HL-60 (cell line): ENCODE data around the gene CCDC85A.

Experiments
- DNase-seq, 2 experiments: peaks; one replicate each; pipeline ENCODE4 v3.0.0-alpha.2; 2010 to 2020; ENCODE audit warnings: low read depth in 1 of 2, low spot score in 1 of 2
- H3K27ac ChIP-seq: fragments of 250-450 bp; sonication (Bioruptor Pico); replicated peaks from 2 replicates; pipeline ENCODE4 v1.5.1; 2020; ENCODE audit warnings: mild to moderate bottlenecking, moderate library complexity
- H3K27me3 ChIP-seq: fragments of 250-450 bp; sonication (Bioruptor Pico); 2 replicates; pipeline ENCODE4 v1.5.1; 2021; ENCODE audit warnings: mild to moderate bottlenecking, moderate library complexity; ENCODE audit not compliant: insufficient read depth, poor library complexity, severe bottlenecking
- H3K4me3 ChIP-seq: replicated peaks from 2 replicates; pipeline ENCODE4 v1.5.1; 2011; ENCODE audit warnings: mild to moderate bottlenecking, control low read depth, low read length; ENCODE audit not compliant: insufficient read depth
- GABPA ChIP-seq: IDR thresholded peaks from 2 replicates; pipeline ENCODE4 v1.6.1; 2012; ENCODE audit warnings: low read depth
- POLR2AphosphoS5 ChIP-seq: IDR thresholded peaks from 2 replicates; pipeline ENCODE4 v1.6.1; 2012; ENCODE audit warnings: low read depth
- SPI1 ChIP-seq: IDR thresholded peaks from 2 replicates; pipeline ENCODE4 v1.6.1; 2012; ENCODE audit warnings: low read depth, mild to moderate bottlenecking, borderline replicate concordance
- TF ChIP-seq, protein P1 (sequence below): IDR thresholded peaks from one replicate; pipeline ENCODE4 v1.5.1; 2011; ENCODE audit warnings: low read length, control low read depth, inconsistent platforms; ENCODE audit not compliant: insufficient read depth
- TF ChIP-seq, protein P2 (sequence below): IDR thresholded peaks from 2 replicates; pipeline ENCODE4 v1.6.1; 2012; ENCODE audit warnings: low read depth; ENCODE audit not compliant: insufficient replicate concordance

CCDC85A gene

DNA sequence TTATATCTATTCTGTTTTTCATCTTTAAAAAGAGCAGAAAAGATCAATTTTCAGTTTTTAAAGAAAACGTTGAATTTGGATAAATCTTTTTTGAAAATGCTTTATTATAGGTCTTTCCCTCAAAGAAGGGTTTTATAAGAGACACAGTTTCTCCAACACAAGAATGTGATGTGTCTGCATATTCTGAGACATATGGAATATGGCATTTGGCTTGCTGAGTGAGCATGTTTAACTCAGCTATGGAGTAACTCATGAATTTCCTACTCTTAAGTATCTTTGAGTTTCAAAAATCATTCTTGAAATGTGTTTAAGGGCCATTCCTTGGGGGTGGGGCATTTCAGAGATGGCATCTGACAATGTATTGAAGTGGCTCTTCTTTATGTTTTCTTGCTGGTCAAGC lies 191.5 kb downstream of the CCDC85A start:
- no peak overlapping the region for H3K4me3 ChIP-seq
- TF ChIP-seq, protein P1, sequence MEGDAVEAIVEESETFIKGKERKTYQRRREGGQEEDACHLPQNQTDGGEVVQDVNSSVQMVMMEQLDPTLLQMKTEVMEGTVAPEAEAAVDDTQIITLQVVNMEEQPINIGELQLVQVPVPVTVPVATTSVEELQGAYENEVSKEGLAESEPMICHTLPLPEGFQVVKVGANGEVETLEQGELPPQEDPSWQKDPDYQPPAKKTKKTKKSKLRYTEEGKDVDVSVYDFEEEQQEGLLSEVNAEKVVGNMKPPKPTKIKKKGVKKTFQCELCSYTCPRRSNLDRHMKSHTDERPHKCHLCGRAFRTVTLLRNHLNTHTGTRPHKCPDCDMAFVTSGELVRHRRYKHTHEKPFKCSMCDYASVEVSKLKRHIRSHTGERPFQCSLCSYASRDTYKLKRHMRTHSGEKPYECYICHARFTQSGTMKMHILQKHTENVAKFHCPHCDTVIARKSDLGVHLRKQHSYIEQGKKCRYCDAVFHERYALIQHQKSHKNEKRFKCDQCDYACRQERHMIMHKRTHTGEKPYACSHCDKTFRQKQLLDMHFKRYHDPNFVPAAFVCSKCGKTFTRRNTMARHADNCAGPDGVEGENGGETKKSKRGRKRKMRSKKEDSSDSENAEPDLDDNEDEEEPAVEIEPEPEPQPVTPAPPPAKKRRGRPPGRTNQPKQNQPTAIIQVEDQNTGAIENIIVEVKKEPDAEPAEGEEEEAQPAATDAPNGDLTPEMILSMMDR = no peak
- TF ChIP-seq GABPA = no peak
- no peak overlapping the region for H3K27ac ChIP-seq
- H3K27me3 ChIP-seq = peaks cover 2% of the 10 kb centered on the region
- DNase-seq = no peak

DNA sequence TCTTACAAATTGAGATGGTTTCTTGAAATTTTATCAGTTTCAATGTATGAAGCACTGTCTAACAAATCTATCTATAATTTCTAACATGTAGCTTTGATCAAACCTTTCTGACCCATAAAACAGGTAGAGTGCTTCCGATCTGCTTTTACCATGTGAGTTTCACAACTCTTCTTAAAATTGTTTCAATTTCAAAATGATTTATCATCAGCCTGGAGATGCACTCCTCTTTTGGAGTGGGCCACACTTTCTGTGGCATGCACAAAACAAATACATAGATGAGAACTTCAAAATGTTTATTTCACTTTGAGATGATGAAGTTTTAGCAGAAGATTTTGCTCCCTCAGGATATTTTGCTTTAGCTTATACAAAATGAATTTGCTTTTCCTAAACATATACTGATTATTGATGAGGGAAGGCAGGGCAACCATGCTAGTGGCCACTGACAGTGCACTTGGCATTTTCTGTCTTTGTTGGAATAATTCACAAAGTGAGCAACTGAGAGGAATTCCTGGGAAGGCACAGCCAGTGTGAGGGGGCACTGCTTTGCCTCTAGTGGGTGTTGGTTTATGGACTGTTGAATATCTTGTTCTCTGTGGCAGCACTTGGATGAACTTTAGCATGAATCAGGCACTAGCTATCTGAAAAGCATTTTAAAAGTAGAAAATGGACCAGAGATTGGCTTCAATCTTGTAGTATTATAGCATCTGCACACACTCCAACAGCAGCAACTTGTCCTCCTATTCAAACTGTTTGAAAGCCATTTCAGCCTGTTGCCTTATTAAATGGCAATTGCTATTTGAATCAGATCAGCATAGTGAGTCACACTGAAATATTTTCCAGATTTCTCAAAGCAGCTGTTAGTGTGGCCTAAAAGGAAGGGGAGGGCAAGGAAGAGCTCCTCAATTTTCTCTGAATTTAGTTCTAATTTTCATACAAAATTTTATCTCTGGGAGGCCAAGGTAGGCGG lies 193.2 kb downstream of the CCDC85A start:
- Histone ChIP-seq H3K4me3 (no peak overlapping the region), H3K27me3 (peaks cover 2% of the 10 kb centered on the region), H3K27ac (no peak overlapping the region)
- DNase-seq = no peak
- TF ChIP-seq, protein P2, sequence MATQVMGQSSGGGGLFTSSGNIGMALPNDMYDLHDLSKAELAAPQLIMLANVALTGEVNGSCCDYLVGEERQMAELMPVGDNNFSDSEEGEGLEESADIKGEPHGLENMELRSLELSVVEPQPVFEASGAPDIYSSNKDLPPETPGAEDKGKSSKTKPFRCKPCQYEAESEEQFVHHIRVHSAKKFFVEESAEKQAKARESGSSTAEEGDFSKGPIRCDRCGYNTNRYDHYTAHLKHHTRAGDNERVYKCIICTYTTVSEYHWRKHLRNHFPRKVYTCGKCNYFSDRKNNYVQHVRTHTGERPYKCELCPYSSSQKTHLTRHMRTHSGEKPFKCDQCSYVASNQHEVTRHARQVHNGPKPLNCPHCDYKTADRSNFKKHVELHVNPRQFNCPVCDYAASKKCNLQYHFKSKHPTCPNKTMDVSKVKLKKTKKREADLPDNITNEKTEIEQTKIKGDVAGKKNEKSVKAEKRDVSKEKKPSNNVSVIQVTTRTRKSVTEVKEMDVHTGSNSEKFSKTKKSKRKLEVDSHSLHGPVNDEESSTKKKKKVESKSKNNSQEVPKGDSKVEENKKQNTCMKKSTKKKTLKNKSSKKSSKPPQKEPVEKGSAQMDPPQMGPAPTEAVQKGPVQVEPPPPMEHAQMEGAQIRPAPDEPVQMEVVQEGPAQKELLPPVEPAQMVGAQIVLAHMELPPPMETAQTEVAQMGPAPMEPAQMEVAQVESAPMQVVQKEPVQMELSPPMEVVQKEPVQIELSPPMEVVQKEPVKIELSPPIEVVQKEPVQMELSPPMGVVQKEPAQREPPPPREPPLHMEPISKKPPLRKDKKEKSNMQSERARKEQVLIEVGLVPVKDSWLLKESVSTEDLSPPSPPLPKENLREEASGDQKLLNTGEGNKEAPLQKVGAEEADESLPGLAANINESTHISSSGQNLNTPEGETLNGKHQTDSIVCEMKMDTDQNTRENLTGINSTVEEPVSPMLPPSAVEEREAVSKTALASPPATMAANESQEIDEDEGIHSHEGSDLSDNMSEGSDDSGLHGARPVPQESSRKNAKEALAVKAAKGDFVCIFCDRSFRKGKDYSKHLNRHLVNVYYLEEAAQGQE = no peak
- TF ChIP-seq, protein P1 = no peak
- TF ChIP-seq GABPA (no peak), SPI1 (no peak), POLR2AphosphoS5 (no peak)

GRCh38 chr2:56379066-56379465 lies 195.3 kb downstream of the CCDC85A start:
- TF ChIP-seq, protein P2 = no peak
- TF ChIP-seq SPI1 (no peak), POLR2AphosphoS5 (no peak), GABPA (no peak)
- TF ChIP-seq, protein P1 = no peak
- Histone ChIP-seq H3K4me3 (no peak overlapping the region), H3K27ac (no peak overlapping the region), H3K27me3 (peaks cover 2% of the 10 kb centered on the region)
- DNase-seq = no peak
